HG02588 (cell line): Measurements from ENCODE around the gene NKIRAS1.
"Not testable (repeated sequence)": the region's sequence is repeated elsewhere in the genome, so short reads cannot be mapped to it uniquely, and the experiment has no call there.

Experiments
- ATAC-seq: cut with Tn5 transposase; IDR thresholded peaks from one replicate; pipeline ENCODE4 v1.9.1; 2021; ENCODE audit warnings: mild to moderate bottlenecking, moderate library complexity; ENCODE audit not compliant: unreplicated experiment

Gene NKIRAS1

DNA sequence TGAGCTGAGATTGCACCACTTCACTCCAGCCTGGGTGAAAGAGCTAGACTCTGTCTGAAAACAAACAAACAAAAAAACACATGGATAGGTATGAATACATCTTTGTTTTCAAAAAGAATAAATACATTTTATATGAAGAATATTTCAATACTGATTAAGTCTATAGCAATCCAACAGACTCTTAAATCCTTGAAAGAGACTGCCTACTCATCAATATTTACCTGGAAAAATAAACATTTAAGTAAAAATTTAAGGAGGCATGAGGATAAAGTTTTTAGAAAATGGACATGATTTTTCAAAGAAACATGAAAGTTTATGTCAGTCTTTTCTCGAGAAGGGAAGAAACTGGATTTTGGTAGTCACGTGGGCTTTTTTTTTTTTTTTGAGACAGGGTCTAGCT is 5.4 kb downstream of the NKIRAS1 start:
- no peak for ATAC-seq

DNA sequence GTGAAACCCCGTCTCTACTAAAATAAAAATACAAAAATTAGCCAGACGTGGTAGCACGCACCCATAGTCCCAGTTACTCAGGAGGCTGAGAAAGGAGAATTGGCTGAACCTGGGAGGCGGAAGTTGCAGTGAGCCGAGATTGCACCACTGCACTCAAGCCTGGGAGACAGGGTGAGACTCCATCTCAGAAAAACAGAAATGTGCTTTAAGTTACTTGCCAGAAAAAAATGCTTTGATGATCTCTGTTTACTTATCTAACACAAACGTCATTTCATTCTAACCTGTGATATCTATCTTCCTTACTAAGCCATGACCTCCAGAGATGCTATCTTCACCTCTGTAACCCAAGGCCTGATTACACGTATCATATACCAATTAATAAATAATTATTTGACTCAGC is 7.4 kb downstream of the NKIRAS1 start:
- ATAC-seq = no peak

DNA sequence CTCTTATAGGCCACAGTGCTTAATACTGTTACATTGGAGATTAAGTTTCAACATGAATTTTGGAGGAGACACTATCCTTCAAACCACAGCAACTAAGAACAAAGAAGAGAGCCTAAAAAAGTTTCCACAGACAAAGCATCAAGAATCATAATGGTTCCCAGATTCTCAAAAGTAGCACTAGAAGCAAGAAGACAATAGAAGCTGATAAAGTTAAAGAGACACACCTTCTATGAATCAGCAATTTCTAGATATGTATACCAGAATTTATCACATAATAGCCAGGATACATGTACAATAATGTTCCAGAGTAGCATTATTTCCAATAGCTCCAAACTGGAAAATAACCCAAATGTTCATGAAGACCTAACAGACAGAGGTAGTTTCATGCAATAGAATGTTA is 12.2 kb downstream of the NKIRAS1 start:
- ATAC-seq = no peak

DNA sequence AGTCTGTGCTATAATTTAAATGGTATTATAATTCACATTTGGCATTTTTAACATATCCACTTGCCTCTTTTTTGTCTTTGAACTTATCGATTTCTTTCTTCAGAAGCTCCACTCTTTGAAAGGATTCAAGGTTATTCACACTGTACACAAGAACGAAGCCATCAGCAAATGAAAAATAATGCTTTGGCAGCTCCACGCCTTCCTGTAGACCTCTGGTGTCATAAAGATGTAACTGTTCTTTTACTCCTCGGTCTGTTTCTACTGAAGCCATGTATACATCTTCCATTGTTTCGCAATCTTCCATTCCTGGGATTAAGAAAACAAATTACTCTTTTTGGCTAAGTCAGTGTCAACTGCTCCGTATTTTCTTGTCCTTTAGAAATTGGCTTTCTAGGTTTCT is 16.0 kb downstream of the NKIRAS1 start:
- no peak for ATAC-seq

DNA sequence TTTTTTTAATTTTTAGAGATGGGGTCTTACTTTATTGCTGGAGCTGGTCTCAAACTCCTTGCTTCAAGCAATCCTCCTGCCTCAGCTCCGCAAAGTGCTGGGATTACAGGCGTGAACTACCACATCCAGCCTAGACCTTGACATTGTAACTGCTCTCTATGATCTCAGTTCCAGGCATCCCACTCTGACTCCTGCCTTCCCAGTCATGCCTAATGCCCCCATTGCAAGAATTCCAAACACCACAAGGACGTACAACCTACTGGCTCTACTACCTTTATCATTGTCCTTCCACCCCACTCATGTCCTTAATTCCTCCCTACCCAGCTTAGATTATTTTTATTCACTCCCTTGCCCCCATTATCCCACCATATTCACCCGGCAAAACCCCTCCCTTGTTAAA is 21.6 kb downstream of the NKIRAS1 start:
- ATAC-seq = no peak

DNA sequence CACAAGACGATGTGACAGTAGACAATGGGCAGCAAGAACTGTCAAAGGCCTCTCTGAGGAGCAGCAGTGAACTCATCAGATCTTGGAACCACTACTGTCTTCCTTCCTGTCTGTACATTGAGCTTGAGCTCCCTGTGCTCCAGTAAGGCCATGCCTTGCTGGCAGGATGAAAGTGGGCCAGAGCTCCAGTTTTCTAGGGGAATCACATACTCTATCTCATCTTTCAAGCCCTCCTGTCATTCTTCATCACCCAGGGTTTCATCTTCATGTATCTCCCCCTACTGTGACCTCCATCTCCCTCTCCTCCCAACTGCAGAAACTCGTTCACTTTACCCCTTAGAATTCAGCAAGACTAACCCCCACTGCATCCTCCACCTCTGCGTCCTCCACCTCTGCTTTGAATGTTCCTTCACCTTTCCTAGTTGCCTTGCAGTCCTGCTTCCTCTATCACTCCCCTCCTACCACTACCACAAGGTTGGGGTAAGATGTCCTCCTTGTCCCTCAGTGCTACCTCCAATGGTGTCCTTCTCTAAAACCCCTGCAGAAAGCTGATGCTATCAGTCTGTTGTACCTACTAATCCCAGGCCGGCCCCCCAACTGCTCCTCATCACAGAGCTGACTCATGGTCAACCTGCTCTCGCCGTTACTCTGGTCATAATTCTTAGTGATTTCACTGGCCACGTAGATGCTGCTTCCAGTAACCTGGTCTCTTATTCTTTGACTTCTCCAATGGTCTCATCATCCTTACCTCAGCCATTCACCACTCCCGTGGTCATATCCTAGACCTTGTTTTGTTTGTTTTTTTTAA is 22.3 kb downstream of the NKIRAS1 start:
- ATAC-seq = no peak

DNA sequence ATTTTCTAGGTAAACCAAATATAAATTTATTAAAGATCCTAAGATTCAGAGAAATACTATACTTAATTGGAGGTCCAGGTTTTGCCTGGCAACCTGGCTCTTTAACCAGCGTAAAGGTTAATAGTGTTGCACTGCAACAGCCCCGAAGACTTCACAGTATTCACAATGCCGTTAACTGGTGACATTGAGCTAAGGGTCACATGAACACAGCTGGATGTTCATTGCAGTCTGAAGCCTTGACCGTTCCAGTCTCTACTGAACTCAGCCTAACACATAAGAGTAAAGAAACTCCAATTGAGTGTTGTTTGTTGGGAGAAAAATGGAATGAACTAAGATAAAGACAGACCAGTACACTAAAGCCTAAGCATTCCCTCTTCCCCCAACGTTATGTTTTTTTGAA is 26.8 kb downstream of the NKIRAS1 start:
- no peak for ATAC-seq

DNA sequence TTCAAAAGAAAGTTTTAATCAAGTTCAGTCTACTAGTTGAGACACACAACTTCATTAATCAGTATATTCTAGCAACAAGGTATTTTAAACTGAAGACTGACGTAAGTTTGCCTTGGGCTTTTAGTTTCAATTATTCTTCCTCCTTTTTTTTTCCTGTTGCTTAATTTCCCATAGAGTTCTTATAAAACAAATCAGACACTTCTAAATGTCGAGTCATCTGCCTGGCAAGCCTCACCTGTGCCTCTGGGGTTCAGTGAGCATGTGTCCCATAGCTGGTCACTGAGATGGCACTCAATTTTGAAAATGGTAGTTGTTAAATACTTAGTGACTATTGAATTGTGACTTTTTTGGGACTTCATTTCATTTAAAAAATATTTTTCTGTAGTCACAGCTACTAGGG is 27.4 kb downstream of the NKIRAS1 start:
- no peak for ATAC-seq

DNA sequence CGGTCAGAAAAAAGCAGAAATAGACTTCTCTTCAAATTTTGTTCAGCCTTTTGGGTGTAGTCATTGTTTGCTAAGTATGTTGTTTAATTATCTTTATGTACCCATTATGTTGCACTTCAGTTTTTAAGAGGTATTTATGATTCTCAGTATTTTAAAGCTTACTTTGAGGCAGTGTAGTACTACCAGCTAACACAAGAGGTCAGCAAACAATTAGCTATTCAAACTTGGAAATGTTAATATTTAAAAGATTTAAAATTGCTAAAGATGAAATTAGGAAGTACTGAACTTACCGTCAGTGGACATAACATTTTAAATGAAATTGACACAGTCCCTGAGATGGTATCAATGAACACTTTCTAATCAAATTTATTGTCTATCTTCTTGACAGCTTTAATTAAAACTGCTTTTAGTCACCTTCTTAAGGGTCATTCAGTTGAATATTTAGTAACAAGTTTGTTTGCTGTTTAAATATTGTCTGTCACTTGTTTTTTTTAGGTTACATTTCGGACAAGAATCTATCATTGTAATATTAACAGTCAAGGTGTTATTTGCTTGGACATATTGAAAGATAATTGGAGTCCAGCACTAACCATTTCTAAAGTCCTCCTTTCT is 28.1 kb downstream of the NKIRAS1 start:
- no peak for ATAC-seq

DNA sequence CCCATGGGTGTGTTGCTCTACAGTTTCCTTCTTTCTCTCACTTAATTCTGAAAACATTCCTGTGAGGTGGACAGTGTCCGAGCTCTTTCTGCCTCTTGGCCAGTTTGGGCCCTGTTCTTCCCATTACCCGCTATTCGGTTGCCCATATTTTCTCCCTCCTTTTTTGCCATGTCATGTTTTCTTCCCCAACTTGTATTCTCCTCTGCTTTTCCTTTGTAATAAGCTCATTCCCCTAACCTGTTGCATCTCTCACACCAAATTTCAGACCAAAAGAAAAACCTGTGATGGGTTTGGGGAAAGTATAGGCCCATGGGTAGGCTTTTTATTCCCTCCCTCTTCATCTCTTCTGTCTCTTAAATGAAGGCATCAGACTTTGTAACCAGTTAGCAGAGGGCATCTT is 30.5 kb downstream of the NKIRAS1 start:
- ATAC-seq = no peak

DNA sequence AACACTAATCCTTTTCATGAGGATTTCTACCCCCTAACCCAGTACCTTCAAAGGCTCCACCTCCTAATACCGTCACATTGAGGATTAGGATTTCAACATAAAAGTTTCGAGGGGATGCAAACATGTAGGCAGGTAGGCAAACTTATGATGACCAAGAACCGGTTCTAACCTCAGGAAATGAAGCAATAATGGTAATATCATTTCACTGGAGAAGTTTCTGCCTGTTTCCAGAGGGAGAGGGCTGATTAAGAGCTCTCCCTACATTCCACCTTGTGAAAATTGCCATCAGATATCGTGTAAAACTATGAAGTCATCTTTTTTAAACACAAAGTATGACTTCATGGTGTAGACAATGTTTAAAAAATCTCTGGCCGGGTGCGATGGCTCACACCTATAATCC is 31.6 kb downstream of the NKIRAS1 start:
- ATAC-seq = no peak

DNA sequence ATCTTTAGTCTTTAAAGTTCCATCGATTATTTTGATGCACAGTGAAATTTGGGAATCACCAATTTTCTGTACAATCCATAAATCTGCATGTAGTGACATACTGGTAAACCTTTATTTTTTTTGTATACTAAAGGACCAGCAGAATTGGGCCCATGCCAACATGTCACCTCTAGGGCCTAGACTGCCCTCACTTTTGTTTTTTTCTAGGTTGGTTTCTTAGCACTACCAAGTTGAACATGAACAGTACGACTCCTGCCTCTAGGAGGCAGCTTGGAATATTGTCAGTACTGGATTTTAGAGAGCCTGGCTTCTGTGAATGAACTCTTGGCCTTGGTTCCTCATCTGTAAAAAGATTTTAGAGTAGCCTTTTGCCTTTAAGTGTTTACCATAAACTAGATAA is 32.3 kb downstream of the NKIRAS1 start:
- ATAC-seq = no peak

DNA sequence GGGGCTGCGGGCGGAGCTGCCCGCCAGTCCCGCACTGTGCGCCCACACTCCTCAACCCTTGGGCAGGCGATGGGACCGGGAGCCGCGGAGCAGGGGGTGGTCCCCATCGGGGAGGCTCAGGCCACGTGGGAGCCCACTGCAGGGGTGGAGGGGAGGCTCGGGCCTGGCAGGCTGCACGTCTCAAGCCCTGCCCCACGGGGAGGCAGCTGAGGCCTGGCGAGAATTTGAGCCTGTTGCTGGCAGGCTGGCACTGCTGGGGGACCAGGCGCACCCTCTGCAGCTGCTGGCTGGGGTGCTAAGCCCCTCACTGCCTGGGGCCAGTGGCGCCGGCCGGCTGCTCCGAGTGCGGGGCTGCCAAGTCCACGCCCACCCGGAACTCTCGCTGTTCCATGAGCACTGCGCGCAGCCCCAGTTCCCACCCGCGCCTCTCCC is 34.3 kb downstream of the NKIRAS1 start:
- ATAC-seq = no peak

DNA sequence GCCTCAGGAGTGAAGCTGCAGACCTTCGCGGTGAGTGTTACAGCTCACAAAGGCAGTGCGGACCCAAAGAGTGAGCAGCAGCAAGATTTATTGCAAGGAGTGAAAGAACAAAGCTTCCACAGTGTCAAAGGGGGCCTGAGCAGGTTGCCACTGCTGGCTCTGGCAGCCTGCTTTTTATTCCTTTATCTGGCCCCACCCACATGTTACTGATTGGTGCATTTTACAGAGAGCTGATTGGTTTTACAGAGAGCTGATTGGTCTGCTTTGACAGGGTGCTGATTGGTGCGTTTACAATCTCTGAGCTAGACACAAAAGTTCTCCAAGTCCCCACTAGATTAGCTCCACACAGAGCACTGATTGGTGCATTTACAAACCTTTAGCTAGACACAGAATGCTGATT is 34.8 kb downstream of the NKIRAS1 start:
- ATAC-seq = not testable (repeated sequence)

DNA sequence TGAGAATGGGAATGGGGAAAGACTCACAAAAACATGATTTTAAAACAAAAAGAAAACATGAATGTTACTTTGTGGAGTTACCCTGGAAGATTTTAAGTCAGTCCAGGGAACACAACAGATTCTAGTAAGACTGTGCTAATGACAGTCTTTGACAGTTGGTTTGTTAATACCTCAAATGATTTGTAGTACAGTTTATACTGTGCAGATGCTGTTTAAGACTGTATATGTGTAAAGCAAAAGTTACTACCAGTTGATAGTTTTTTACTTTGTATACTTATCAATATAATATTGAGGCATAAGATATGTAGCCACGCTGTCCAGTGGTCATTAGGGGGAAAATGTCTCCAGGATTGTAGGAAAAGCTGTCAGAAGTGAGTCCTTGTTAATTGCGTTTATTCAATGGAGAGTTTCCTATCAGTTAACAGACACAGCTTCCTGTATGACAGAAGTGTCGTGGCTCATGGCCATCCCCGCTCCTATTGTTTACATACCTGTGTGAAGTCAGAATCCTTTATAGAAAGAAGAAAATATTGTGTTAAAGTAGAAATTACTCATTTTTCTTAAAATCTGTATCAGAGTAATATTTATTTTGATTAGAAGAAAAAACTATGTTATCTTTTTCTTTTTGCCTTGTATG is 36.0 kb downstream of the NKIRAS1 start:
- no peak for ATAC-seq

DNA sequence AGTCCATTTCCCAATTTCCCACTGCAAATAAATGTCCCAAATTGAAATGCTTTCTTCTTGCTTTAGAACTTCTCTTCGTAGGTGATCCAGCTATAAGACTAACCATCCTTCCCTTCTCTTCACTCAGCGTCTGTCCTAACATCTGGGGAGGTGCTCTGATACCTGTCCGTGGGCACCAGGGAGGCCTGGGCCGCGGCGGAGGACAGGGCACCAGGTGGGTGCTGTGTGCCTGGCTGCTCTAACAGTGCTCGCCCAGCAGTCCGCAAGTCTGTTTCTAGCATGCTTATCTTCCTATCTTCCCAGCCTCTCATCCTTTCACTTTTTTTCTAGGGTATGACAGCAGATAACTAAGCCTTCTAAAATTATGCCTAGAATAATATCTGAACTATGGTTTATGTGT is 37.3 kb downstream of the NKIRAS1 start:
- ATAC-seq = no peak

DNA sequence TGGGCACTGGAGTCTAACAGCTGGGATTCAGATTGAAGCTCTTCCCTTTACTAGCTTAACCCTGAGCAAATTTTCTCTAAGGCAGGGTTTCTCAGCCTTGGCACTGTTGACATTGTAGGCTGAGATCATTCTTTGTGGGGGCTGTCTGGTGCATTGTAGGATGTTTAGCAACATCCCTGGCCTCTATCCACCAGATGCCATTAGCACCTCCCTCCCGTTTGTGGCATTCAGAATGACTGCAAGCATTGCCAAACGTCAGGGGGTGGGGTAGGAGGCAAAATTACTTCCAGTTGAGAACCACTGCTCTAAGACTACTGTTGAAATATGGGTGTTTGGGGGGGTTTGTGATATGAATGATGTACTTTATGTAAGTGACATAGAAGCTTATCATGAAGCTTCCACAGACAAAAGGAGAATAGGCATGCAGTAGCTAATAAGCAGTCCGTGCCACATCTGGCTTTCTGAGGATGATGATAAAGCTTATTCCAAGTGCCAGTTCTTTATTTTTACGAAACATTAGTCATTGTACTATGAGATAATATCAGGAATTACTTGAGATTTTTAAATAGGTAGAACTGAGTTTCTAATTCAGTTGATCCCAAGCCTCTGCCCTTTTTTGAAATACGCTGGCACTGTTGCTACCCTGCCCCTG is 39.3 kb downstream of the NKIRAS1 start:
- ATAC-seq = no peak

DNA sequence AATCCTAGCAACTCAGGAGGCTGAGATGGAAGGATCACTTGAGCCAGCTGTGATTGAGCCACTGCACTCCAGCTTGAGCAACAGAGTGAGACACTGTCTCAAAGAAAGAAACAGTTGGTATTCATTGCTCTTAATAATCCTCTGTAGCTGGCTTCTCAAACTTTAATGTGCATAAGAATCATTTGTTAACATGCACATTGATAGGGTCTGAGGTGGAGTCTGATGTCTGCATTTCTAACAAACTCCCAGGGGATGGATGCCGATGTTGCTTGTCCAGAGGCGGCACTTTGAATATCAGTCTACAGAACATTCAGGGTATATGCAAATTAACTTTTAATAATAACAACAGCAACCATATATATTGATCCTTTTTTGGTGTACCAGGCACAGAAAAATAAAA is 39.9 kb downstream of the NKIRAS1 start:
- ATAC-seq = no peak

DNA sequence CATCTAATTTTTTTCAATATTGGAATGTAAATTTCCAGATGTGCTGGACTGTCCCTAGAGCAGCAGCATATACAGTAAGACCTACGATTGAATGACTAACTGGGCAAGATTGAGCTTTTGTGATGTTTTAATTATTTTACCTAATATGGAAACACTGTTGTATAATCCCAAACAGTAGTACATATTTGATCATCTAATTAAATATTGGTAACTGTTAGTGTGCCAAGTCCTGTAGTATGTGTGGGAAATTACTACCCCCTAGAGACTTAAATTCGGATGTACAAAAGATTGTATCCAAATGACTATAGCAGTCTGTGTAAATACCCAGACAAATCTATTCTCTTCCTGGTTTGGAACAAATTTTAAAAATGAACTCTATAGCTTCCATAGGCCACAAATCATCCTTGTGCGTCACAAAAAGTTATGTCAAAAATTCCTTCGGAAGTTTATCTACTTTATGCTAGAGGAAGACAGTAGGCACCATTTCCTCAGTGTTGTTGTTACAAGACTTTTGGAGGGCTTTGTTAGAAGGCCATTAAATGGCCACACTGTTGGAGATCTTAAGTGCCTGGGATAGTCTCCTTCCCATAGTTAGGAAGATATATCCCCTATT is 41.6 kb downstream of the NKIRAS1 start:
- no peak for ATAC-seq

DNA sequence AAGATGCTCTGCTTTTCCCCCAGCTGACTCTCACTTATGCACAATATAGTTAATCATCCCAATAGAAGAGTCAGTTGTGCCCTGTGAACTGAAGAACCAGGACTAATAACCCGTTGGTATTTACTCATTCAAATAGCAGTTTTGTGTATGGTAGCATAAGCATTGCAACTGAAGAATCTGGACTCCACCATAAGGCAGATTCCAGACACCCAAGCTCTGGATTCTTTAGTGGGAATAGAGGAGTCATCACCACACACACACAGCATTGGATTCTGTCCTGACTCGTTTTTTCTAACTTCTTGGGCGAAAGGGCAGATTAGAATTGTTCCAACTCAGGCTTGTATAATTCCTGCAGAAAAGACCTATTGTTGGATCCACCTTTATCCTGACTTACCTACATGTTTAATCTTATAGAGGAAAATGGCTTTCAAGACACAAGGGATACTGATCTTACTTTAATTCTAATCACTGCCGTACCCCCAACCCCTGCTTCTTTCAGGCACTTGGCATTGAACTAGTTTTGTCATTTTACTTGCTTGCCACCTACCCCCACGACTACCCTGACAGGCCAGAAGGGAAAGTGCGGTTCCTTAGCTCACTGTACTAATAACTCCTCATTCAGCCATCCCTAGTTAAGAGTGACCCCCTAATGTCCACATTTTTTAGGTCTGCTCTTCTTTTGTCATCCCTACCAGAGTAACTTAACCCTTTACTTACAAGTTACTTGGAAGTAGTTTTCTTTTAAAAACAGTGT is 42.3 kb downstream of the NKIRAS1 start:
- ATAC-seq = no peak

DNA sequence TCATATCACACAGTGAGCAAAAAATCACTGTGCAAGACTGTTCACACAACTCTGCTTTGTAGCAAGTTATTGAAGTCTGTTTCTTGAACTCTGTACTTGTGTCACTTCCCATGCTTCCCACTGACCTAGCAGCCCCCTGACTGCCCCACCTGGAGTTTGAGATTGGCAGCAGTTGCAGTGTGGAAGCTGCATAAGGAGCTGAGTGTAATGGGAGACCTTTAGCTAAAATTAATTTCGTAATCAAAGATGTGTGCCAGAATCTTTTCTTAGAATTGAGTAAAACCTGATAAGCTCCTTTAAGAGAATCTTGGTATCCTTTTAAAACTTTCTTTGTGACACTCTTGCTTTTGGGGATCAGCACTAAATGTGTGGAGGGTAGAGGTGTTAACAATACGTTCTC is 42.8 kb downstream of the NKIRAS1 start:
- no peak for ATAC-seq
